Stimulated activated CD8-positive, alpha-beta memory T cell treated with anti-CD3 and anti-CD28 coated beads, Interleukin-4, amount 100 ng/mL, for 24 hours (primary cell): ENCODE measurements around the gene DGKH.
"Not testable (repeated sequence)": the region's sequence is repeated elsewhere in the genome, so short reads cannot be mapped to it uniquely, and the experiment has no call there.

Experiments
- DNase-seq: peaks from one replicate; pipeline ENCODE4 v3.0.0-alpha.2; 2020; ENCODE audit warnings: low read depth

DGKH gene

DNA sequence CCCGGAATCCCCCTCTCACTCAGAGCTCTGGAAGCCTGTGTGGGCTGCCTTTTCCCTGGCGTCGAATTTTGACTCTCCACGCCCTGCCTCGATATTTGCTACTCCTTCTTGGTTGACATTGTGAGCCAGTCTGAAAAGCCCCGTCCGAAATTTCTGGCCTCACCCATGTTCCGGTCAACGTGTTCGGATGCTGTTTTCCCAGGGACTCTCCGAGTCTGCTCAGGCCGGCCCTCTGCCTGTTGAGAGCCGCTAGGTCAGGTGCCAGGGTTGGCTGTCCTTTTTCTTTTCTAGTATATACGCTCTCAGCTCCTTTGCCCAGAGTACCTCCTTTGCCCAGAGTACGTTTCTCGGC lies 6.8 kb upstream of the DGKH start:
- no peak for DNase-seq

- no peak for DNase-seq
Observed at GRCh38 chr13:42043676-42044075, 4.8 kb upstream of the DGKH start.

GRCh38 chr13:42046448-42046847 lies 2.0 kb upstream of the DGKH start:
- DNase-seq, result no peak

DNA sequence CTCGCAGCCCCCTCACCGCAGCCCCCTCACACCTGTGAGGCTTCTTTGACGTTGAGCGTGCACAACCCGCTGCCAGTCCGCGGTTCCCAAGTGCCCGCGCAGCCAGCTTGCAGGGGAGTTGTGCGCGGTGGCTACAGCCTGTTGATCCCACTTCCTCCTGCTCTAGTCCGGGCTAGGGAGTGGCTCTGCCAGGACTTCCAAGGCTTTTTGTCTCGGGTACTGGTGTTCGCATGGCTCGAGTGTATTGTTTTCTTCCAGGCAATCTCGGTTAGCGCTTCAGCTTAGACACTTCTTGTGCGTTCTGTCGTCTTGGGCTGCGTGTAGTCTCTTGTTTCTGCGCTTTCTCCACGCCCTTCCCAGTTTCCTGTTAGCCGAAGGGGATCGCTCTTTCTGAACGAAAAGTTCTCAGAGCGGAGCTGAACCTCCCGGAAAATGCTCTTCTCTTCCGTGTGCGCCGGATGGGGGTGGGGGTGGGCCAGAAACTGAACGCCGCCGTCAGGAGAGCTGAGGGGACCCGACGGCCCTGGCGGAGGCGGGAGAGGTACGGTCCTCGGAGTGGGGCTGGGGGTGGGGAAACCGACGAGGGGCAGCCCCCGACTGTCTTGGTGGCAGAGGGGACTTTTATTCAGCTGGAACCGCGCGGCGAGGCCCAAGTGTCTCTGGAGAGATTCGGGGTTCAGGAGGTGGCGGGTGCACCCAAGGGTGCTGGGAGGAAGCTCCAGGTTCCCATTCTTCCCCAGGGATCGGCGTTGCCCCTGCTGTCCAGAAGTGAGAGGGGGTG lies 697 bp upstream of the DGKH start:
- DNase-seq, result no peak

GRCh38 chr13:42048684-42049453 lies 421 bp downstream of the DGKH start:
- DNase-seq, result peak; percentile 38

GRCh38 chr13:42049454-42049813 lies 986 bp downstream of the DGKH start:
- no peak for DNase-seq

DNA sequence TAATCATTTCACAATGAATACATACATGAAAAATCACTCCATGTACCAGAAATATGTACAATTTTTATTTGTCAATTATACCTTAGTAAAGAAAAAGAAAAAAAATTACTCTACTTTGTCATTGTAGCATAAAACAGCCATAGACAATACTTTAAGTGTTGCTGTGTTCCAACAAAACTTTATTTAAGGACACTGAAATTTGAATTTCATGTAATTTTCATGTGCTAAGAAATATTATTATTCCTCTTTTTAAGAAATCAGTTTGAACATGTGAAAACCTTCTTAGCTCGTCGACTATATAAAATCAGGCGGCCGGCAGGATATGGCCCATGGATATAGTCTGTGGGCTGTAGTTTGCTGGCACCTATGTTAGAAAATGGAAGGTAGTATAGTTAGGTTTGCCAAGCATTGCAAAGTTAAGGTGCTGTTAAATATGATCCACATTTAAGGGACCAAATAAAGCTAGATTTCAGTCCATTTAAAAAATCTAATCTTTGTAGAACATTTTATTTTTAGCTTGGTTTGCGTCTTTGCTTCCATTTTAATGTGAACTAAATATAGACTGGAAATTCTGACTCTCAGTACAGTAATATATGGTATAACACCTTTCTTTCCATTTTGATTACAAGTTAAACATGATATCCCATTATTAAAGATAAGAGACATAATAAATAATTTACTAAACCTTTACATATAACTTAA lies 6.5 kb downstream of the DGKH start:
- DNase-seq, result no peak

- no peak for DNase-seq
Observed at GRCh38 chr13:42055500-42056085, 7.1 kb downstream of the DGKH start.

DNA sequence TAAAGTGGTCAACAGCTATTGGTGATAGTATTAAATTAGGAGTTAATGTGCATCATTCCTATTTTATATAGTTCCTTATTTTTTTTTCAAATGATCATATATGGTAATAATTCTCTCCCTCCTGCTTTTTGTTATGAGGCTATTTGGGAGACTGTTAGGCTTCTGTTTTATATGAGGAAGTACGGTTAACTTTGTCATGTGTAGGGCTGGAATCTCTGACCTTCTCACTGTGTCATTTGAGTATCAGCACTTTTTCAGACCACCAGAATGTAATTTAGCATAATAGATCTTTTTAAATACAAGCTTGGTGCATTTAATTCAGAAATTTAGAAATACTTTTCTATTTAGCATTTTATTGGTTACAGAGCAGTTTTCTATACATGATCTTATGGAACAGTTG lies 7.7 kb downstream of the DGKH start:
- no peak for DNase-seq

GRCh38 chr13:42056583-42056982 lies 8.1 kb downstream of the DGKH start:
- no peak for DNase-seq

GRCh38 chr13:42057918-42058530 lies 9.6 kb downstream of the DGKH start:
- no peak for DNase-seq

- DNase-seq, result no peak
Observed at GRCh38 chr13:42061943-42062342, 13.5 kb downstream of the DGKH start.

DNA sequence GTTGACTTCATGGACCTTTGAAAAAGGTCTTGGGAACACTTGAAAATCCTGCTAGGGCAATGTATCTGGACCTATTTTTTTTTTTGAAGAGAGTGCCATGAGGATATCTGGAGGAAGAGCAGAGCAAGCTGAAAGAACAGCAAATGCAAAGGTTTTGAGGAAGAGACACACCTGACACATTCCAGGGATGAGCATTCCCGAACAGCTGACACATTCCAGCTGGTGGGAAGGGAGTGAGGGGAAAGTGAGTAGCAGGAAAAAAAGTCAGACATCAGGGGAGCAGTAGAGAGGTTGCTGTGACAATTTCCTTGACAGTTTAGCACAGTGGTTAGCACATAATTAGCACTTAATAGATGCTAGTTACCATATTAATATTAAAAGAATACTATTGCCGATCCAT lies 14.7 kb downstream of the DGKH start:
- no peak for DNase-seq

DNA sequence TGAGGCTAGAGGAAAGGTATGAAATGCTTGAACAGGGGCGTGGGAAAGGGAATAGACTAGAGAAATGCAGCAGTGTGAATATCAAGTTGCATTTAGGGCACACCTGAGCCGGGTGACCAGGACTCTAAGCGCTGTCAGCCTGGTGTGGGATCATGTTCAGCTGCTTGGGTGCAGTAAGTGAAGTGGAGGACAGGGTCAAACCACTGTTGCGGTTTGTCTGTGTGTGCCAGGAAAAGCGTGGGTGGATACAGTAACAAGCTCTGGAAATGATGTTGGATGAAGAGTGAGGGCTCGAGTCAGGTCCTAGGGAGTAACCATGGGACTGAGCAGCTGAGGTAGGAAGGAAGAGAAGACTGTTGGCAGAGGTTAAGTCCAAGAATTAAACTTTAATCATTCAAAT lies 15.8 kb downstream of the DGKH start:
- DNase-seq, result no peak

- no peak for DNase-seq
Observed at GRCh38 chr13:42064966-42065365, 16.5 kb downstream of the DGKH start.

GRCh38 chr13:42065414-42065813 lies 17.0 kb downstream of the DGKH start:
- DNase-seq, result no peak

GRCh38 chr13:42066542-42066941 lies 18.1 kb downstream of the DGKH start:
- no peak for DNase-seq

DNA sequence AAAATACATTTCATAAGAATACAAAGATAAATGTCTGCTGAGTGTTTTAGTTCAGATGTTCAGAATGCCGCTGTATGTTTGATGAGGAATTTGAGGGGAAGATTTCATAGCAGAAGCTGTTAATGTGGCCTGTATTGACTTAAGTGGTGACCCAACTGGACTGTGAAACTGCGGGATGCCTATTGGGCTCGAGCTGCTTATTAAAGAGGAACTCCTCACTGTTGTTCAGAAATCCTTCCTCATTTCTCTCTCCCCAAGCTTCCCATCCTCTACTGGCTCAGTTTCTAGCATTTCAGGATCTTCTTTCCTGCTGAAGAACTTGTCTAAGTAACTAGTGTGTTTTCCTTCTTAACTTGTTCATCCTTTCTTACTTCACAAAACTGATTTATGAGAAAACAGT lies 20.4 kb downstream of the DGKH start:
- no peak for DNase-seq

- not testable (repeated sequence) for DNase-seq
Observed at GRCh38 chr13:42070599-42070998, 22.2 kb downstream of the DGKH start.

DNA sequence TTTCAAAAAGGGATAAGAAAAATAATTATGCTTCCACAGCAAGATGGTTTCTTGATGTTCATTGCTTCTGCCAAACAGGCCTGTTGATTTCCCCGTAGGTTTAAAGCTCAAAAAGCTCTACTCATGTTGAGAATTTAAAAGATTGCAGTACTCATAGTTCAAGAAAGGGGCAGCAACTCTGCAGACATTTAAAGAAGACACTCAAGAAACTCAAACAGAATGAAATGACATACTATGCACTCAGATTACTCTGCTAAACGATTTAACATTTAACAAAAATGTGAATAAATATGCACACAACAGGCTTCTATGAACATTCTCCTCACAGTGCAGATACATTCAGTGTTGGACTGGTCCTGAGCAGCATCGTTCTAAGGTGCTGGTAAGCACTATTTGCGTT lies 22.7 kb downstream of the DGKH start:
- not testable (repeated sequence) for DNase-seq

DNA sequence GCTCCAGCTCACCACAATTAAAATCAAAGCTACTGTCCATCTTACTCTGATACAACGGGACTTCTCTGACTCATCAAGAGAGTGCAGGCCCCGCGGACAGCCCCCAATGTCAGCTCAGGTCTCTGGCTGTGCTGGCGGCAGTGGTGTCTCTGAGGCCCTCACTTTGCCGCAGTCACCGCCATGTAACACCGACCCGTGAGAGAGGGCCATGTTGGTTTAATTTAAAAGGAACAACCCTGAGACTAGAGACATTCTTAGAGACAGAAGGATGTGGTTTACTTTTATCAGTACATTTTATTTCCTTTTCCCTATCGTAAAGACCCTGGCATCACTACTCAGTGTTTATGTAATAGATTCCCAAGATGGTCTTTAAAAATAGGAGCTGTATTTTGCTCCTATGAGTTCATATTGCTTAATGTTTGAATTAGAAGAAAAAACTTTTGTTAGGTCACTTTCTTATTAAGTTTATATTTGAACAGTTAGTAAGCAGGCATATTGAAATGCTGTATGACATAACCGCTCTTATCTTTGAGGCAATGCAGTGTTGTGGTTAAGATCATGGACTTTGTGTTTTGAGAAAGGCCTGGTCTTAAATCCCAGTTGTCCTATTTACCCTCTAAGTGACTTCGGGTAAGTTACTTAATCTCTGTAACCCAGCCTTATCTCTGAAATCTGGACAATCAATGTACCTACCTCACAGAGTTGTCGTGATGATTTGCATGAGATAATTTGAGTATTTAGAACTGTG lies 23.4 kb downstream of the DGKH start:
- no peak for DNase-seq

DNA sequence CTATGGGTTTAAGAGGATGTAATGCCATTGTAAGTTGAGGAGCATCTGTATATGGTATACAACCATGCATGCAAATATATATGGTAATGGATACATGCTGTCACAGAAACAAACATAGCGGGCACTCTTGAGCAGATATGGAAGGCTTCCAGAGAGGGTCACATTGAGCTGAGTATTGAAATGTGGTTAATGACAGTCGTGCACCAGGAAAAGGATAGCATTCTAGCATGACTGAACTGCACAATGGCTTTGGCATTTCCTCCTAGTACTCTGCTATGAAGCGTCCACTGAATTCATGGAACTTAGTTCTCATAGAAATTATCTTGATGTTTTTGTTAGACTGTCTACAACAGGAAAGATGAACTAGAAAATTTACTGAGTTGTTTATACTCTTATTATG lies 25.2 kb downstream of the DGKH start:
- DNase-seq, result no peak
